Neural progenitor cell (in vitro differentiated cells): Measurements from ENCODE around the gene PHACTR2. TPM values are rescaled to one million over a fixed set of nuclear protein-coding genes. Genes with fewer than 3 reads are reported as not detected.

Experiments used
- DNase-seq: peaks from one replicate; pipeline ENCODE4 v3.0.0-alpha.2; 2016; ENCODE audit warnings: low spot score
- H2AFZ ChIP-seq: fragments of 200-600 bp; sonication (generic); replicated peaks from 2 replicates; pipeline ENCODE4 v1.6.1; 2016; ENCODE audit warnings: antibody characterized with exemption
- H3F3A ChIP-seq: fragments of 200-600 bp; sonication (generic); 2 replicates; pipeline ENCODE4 v1.6.1; 2016; ENCODE audit warnings: antibody characterized with exemption, low read depth
- H3K27ac ChIP-seq: fragments of 200-600 bp; sonication (generic); 2 replicates; pipeline ENCODE4 v1.5.1; 2016; ENCODE audit warnings: mild to moderate bottlenecking
- H3K27me3 ChIP-seq: fragments of 200-600 bp; sonication (generic); 2 replicates; pipeline ENCODE4 v1.6.1; 2016; ENCODE audit warnings: mild to moderate bottlenecking, moderate library complexity
- H3K36me3 ChIP-seq: fragments of 200-600 bp; sonication (generic); 2 replicates; pipeline ENCODE4 v1.5.1; 2016
- H3K4me1 ChIP-seq: fragments of 200-600 bp; sonication (generic); 2 replicates; pipeline ENCODE4 v1.6.1; 2016; ENCODE audit warnings: mixed run types
- H3K4me2 ChIP-seq: fragments of 200-600 bp; sonication (generic); 2 replicates; pipeline ENCODE4 v1.6.1; 2016
- H3K4me3 ChIP-seq: fragments of 200-600 bp; sonication (generic); 2 replicates; pipeline ENCODE4 v1.5.1; 2016
- H3K79me2 ChIP-seq: fragments of 200-600 bp; sonication (generic); 2 replicates; pipeline ENCODE4 v1.6.1; 2016; ENCODE audit warnings: low read depth
- H3K9ac ChIP-seq: fragments of 200-600 bp; sonication (generic); 2 replicates; pipeline ENCODE4 v1.6.1; 2016
- H3K9me3 ChIP-seq: fragments of 200-600 bp; sonication (generic); 2 replicates; pipeline ENCODE4 v1.5.1; 2016; ENCODE audit warnings: low read depth
- H4K20me1 ChIP-seq: fragments of 200-600 bp; sonication (generic); 2 replicates; pipeline ENCODE4 v1.6.1; 2016; ENCODE audit warnings: low read depth
- H3K27ac Mint-ChIP-seq: 3 replicates; pipeline ENCODE4 v1.8.0; 2021; ENCODE audit warnings: mixed read lengths
- H3K27me3 Mint-ChIP-seq: 2 replicates; pipeline ENCODE4 v1.8.0; 2022; ENCODE audit warnings: low read depth, mild to moderate bottlenecking, inconsistent platforms, moderate library complexity, mixed read lengths; ENCODE audit not compliant: insufficient read depth
- H3K36me3 Mint-ChIP-seq: 3 replicates; pipeline ENCODE4 v1.8.0; 2021; ENCODE audit warnings: mixed read lengths
- H3K4me1 Mint-ChIP-seq: 3 replicates; pipeline ENCODE4 v1.8.0; 2021; ENCODE audit warnings: mixed read lengths
- H3K4me3 Mint-ChIP-seq: 3 replicates; pipeline ENCODE4 v1.8.0; 2021; ENCODE audit warnings: mild to moderate bottlenecking, moderate library complexity, mixed read lengths
- H3K9me3 Mint-ChIP-seq: 3 replicates; pipeline ENCODE4 v1.8.0; 2020; ENCODE audit warnings: mixed read lengths
- CTCF ChIP-seq: fragments of 200-600 bp; sonication (generic); IDR thresholded peaks from 2 replicates; pipeline ENCODE4 v1.5.1; 2017; ENCODE audit warnings: antibody characterized with exemption, mild to moderate bottlenecking
- EZH2 ChIP-seq: fragments of 200-600 bp; sonication (generic); IDR thresholded peaks from 2 replicates; pipeline ENCODE4 v1.6.1; 2017; ENCODE audit warnings: antibody characterized with exemption, mild to moderate bottlenecking, moderate library complexity
- EZH2phosphoT487 ChIP-seq: fragments of 200-600 bp; sonication (generic); IDR thresholded peaks from 2 replicates; pipeline ENCODE4 v1.6.1; 2017; ENCODE audit warnings: antibody characterized with exemption
- total RNA-seq: library from RNA; depleted of rRNA; stranded (reverse); fragments of >200 nt; gene quantifications from 2 replicates; pipeline ENCODE4 v1.2.3, GENCODE V29; 2015; ENCODE audit warnings: low replicate concordance

Gene PHACTR2
- total RNA-seq, 1 donor from 2014 or later = 45.4 TPM

GRCh38 chr6:143673669-143674068 is 4.1 kb upstream of the PHACTR2 start:
- Histone ChIP-seq H3K36me3 (no peaks in the 10 kb centered on the region), H3K27ac (peak overlapping the region; percentile 76), H3F3A (peaks cover 53% of the 10 kb centered on the region), H3K4me1 (peaks cover 48% of the 10 kb centered on the region), H3K27me3 (no peaks in the 10 kb centered on the region), H3K4me2 (peak overlapping the region; percentile 84), H3K9me3 (no peaks in the 10 kb centered on the region), H3K9ac (no peak overlapping the region), H2AFZ (no peak overlapping the region), H4K20me1 (no peaks in the 10 kb centered on the region), H3K4me3 (peak overlapping the region; percentile 4), H3K79me2 (peaks cover 3% of the 10 kb centered on the region)
- H3K4me3 Mint-ChIP-seq = no peak overlapping the region
- H3K36me3 Mint-ChIP-seq = peaks cover 2% of the 10 kb centered on the region
- DNase-seq = peak; percentile 81
- H3K4me1 Mint-ChIP-seq = peaks cover 42% of the 10 kb centered on the region
- no peaks in the 10 kb centered on the region for H3K27me3 Mint-ChIP-seq
- H3K27ac Mint-ChIP-seq = no peak overlapping the region
- peaks cover 18% of the 10 kb centered on the region for H3K9me3 Mint-ChIP-seq
- TF ChIP-seq CTCF = no peak
- no peak for TF ChIP-seq EZH2
- TF ChIP-seq EZH2phosphoT487 = no peak

GRCh38 chr6:143674483-143675381 is 3.0 kb upstream of the PHACTR2 start:
- H3K4me1 Mint-ChIP-seq = peaks cover 49% of the 10 kb centered on the region
- H3K4me3 ChIP-seq = peak overlapping the region; percentile 4
- DNase-seq = peak; percentile 24
- no peaks in the 10 kb centered on the region for H3K9me3 ChIP-seq
- H3K4me2 ChIP-seq = peak overlapping the region; percentile 84
- H3K27ac ChIP-seq = peak overlapping the region; percentile 76
- peaks cover 14% of the 10 kb centered on the region for H3K79me2 ChIP-seq
- peaks cover 10% of the 10 kb centered on the region for H3K9me3 Mint-ChIP-seq
- H3K36me3 ChIP-seq = no peaks in the 10 kb centered on the region
- H3K27me3 ChIP-seq = no peaks in the 10 kb centered on the region
- H3K9ac ChIP-seq = no peak overlapping the region
- H3F3A ChIP-seq = peaks cover 62% of the 10 kb centered on the region
- no peaks in the 10 kb centered on the region for H3K27me3 Mint-ChIP-seq
- H4K20me1 ChIP-seq = no peaks in the 10 kb centered on the region
- peaks cover 2% of the 10 kb centered on the region for H3K36me3 Mint-ChIP-seq
- no peak overlapping the region for H3K4me3 Mint-ChIP-seq
- peak overlapping the region; percentile 70 for H3K27ac Mint-ChIP-seq
- TF ChIP-seq EZH2phosphoT487 = no peak
- TF ChIP-seq CTCF = no peak
- no peak for TF ChIP-seq EZH2
- peaks cover 55% of the 10 kb centered on the region for H3K4me1 ChIP-seq
- no peak overlapping the region for H2AFZ ChIP-seq

GRCh38 chr6:143675382-143675900 is 2.3 kb upstream of the PHACTR2 start:
- Mint-ChIP-seq H3K9me3 (peaks cover 4% of the 10 kb centered on the region), H3K4me3 (no peak overlapping the region), H3K27ac (peak overlapping the region; percentile 38), H3K27me3 (no peaks in the 10 kb centered on the region), H3K36me3 (peaks cover 2% of the 10 kb centered on the region), H3K4me1 (peaks cover 56% of the 10 kb centered on the region)
- no peaks in the 10 kb centered on the region for H3K36me3 ChIP-seq
- H3K4me3 ChIP-seq = no peak overlapping the region
- no peaks in the 10 kb centered on the region for H4K20me1 ChIP-seq
- H2AFZ ChIP-seq = no peak overlapping the region
- H3K4me2 ChIP-seq = peak overlapping the region; percentile 84
- TF ChIP-seq CTCF (no peak), EZH2phosphoT487 (no peak), EZH2 (no peak)
- H3F3A ChIP-seq = peaks cover 62% of the 10 kb centered on the region
- H3K79me2 ChIP-seq = peaks cover 21% of the 10 kb centered on the region
- no peak overlapping the region for H3K9ac ChIP-seq
- peak; percentile 26 for DNase-seq
- peaks cover 62% of the 10 kb centered on the region for H3K4me1 ChIP-seq
- H3K27ac ChIP-seq = peak overlapping the region; percentile 76
- H3K9me3 ChIP-seq = no peaks in the 10 kb centered on the region
- no peaks in the 10 kb centered on the region for H3K27me3 ChIP-seq
